Measurements from ENCODE around the gene SPINK8. TPM values are rescaled to one million over a fixed set of nuclear protein-coding genes. Genes with fewer than 3 reads are reported as not detected.

Gene SPINK8
- total RNA-seq, 2 donors from 2014 or later: not detected

- Histone ChIP-seq H3K27me3 (ENCODE audit: control insufficient read depth, insufficient read depth, low read length, poor library complexity, severe bottlenecking) (peaks cover 22% of the 10 kb centered on the region), H3K36me3 (ENCODE audit: control insufficient read depth, insufficient read depth, low read length) (peaks cover 11% of the 10 kb centered on the region), H3K4me1 (ENCODE audit: control insufficient read depth, insufficient read depth, low read length) (no peaks in the 10 kb centered on the region), H3K9ac (ENCODE audit: extremely low read depth, low read length, poor library complexity, severe bottlenecking) (peak overlapping the region; percentile 91), H3K27ac (ENCODE audit: low read depth, low read length) (no peak overlapping the region), H3K9me3 (ENCODE audit: control insufficient read depth, low read length) (peaks cover 5% of the 10 kb centered on the region), H3K4me3 (ENCODE audit: low read length) (peak overlapping the region; percentile 97)
- WGBS, 2 experiments (ENCODE audit: insufficient coverage in 1 of 2, insufficient read length in 1 of 2): 9 to 12% methylated on average over 7 to 10 of the region's 10 CpGs
- no peak for TF ChIP-seq CTCF (conservative IDR thresholded peaks at IDR 0.05)
- DNase-seq: no peak
- peak overlapping the region; percentile 88 for H3K4me3 Mint-ChIP-seq
- H3K9me3 Mint-ChIP-seq: peaks cover 3% of the 10 kb centered on the region
- peaks cover 28% of the 10 kb centered on the region for H3K27me3 Mint-ChIP-seq (ENCODE audit: insufficient read depth)
- H3K4me1 Mint-ChIP-seq: peaks cover 21% of the 10 kb centered on the region
- peak overlapping the region; percentile 67 for H3K27ac Mint-ChIP-seq
- H3K36me3 Mint-ChIP-seq (ENCODE audit: low read depth): peaks cover 21% of the 10 kb centered on the region
Observed at GRCh38 chr3:48301800-48302166, 31.7 kb downstream of the SPINK8 start.

GRCh38 chr3:48301020-48301799 is 32.3 kb downstream of the SPINK8 start, which contains the start of gene NME6:
Gene NME6, minus strand, starts transcription at chr3:48301367.
- peak; percentile 97 for DNase-seq
- peak within 1 kb of the TSS; percentile 88 for H3K4me3 Mint-ChIP-seq
- peak within 1 kb of the TSS; percentile 97 for H3K27ac Mint-ChIP-seq
- H3K36me3 ChIP-seq (ENCODE audit: control insufficient read depth, insufficient read depth, low read length): peaks cover 17% of the 10 kb centered on the region
- peaks cover 16% of the 10 kb centered on the region for H3K27me3 ChIP-seq (ENCODE audit: control insufficient read depth, insufficient read depth, low read length, poor library complexity, severe bottlenecking)
- TF ChIP-seq CTCF (conservative IDR thresholded peaks at IDR 0.05): no peak
- H3K4me3 ChIP-seq (ENCODE audit: low read length): peak within 1 kb of the TSS; percentile 97
- peak within 1 kb of the TSS; percentile 91 for H3K9ac ChIP-seq (ENCODE audit: extremely low read depth, low read length, poor library complexity, severe bottlenecking)
- H3K4me1 ChIP-seq (ENCODE audit: control insufficient read depth, insufficient read depth, low read length): no peaks in the 10 kb centered on the region
- peaks cover 5% of the 10 kb centered on the region for H3K9me3 ChIP-seq (ENCODE audit: control insufficient read depth, low read length)
- peak within 1 kb of the TSS; percentile 90 for H3K27ac ChIP-seq (ENCODE audit: low read depth, low read length)
- peaks cover 27% of the 10 kb centered on the region for H3K36me3 Mint-ChIP-seq (ENCODE audit: low read depth)
- H3K27me3 Mint-ChIP-seq (ENCODE audit: insufficient read depth): peaks cover 22% of the 10 kb centered on the region
- 0 to 1% methylated on average over 21 to 70 of the region's 70 CpGs for whole genome bisulfite sequencing, 2 experiments (ENCODE audit: insufficient coverage in 1 of 2, insufficient read length in 1 of 2)
- peaks cover 3% of the 10 kb centered on the region for H3K9me3 Mint-ChIP-seq
- peaks cover 21% of the 10 kb centered on the region for H3K4me1 Mint-ChIP-seq

GRCh38 chr3:48299746-48300712 is 33.4 kb downstream of the SPINK8 start:
- Histone ChIP-seq H3K9me3 (ENCODE audit: control insufficient read depth, low read length) (no peaks in the 10 kb centered on the region), H3K9ac (ENCODE audit: extremely low read depth, low read length, poor library complexity, severe bottlenecking) (peak overlapping the region; percentile 91), H3K27ac (ENCODE audit: low read depth, low read length) (no peak overlapping the region), H3K4me1 (ENCODE audit: control insufficient read depth, insufficient read depth, low read length) (no peaks in the 10 kb centered on the region), H3K27me3 (ENCODE audit: control insufficient read depth, insufficient read depth, low read length, poor library complexity, severe bottlenecking) (peaks cover 5% of the 10 kb centered on the region), H3K36me3 (ENCODE audit: control insufficient read depth, insufficient read depth, low read length) (peaks cover 26% of the 10 kb centered on the region), H3K4me3 (ENCODE audit: low read length) (peak overlapping the region; percentile 97)
- peaks cover 3% of the 10 kb centered on the region for H3K9me3 Mint-ChIP-seq
- peak overlapping the region; percentile 88 for H3K4me3 Mint-ChIP-seq
- WGBS, 2 experiments (ENCODE audit: insufficient coverage in 1 of 2, insufficient read length in 1 of 2): 86 to 88% methylated on average over 12 to 13 of the region's 13 CpGs
- DNase-seq: peak; percentile 55
- peaks cover 13% of the 10 kb centered on the region for H3K27me3 Mint-ChIP-seq (ENCODE audit: insufficient read depth)
- peak overlapping the region; percentile 97 for H3K27ac Mint-ChIP-seq
- H3K4me1 Mint-ChIP-seq: peaks cover 21% of the 10 kb centered on the region
- TF ChIP-seq CTCF (conservative IDR thresholded peaks at IDR 0.05): no peak
- peaks cover 35% of the 10 kb centered on the region for H3K36me3 Mint-ChIP-seq (ENCODE audit: low read depth)

Measured in endodermal cell (in vitro differentiated cells).